ENCODE results near the gene CEP164.

The CEP164 gene

DNA sequence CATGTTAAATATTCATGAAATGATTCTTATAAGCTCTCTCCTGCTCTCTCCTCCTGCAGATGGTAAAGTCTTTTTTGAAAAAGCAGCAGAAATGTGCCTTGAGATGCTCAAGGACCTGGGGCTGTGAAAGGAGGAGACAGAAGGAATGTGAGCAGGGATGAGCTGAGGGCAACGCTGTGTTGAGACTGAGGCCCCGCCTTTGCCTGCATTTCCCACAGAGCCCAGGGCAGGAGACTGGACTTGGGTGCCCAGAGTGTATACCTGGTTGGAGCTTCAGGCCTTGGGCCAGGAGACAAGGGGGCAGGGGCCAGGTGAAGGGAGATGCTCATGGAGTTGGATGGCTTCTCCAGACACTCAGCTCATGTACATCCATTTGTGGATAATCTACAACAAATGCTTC is 39.2 kb downstream of the CEP164 start:
- no peaks in the 10 kb centered on the region for H3K9me3 ChIP-seq (ENCODE audit: control insufficient read depth, insufficient read depth, low read length)
- H3K4me1 ChIP-seq (ENCODE audit: control insufficient read depth, insufficient read depth, low read length): no peaks in the 10 kb centered on the region
- H3K27me3 ChIP-seq (ENCODE audit: control insufficient read depth, insufficient read depth, low read length): no peaks in the 10 kb centered on the region
- no peak overlapping the region for H3K4me3 ChIP-seq (ENCODE audit: low read depth, low read length)
- H3K27ac ChIP-seq (ENCODE audit: low read depth, low read length): no peak overlapping the region
- peaks cover 37% of the 10 kb centered on the region for H3K36me3 ChIP-seq (ENCODE audit: control insufficient read depth, insufficient read depth, low read length)
- H3K9ac ChIP-seq (ENCODE audit: low read depth, low read length): no peak overlapping the region

DNA sequence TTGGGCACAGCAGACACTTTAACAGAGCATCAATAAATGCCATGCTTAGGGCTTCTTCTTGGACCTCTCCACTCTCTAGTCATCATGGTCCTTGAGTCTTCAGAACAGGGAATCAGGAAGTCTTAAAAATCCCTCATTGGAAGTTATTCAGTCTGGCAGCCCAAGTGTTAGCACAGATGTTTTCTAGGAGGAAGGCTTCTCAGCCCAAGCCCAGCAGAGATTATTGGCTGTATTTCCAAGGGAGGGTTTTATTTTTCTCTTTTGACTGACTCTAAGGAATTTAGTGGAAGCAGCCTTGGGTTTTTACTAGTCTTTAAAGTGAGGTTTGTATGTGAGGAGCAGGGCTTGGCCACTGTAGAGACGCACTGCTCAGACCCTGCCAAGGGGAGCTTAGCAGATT is 41.9 kb downstream of the CEP164 start:
- no peaks in the 10 kb centered on the region for H3K4me1 ChIP-seq (ENCODE audit: control insufficient read depth, insufficient read depth, low read length)

DNA sequence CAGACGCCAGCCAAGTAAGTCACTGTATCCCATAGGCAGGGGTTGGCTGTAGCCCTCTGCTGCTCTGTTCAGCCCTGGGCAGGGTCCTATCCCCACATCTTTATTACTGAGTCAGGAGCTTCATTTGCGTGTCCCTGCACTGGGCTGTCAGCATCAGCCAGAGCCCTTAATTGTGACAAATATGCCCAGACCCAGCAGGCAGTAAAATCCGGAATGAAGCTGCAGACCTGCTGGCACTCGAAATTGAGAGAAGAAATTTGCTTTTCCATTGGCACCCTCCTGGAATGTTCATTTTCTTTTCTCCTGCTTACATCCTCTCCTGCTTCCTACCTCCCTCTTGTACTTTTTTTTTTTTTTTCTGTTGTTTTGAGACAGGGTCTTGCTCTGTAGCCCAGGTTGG is 43.8 kb downstream of the CEP164 start:
- Histone ChIP-seq H3K9me3 (ENCODE audit: control insufficient read depth, insufficient read depth, low read length) (no peaks in the 10 kb centered on the region), H3K9ac (ENCODE audit: low read depth, low read length) (no peak overlapping the region), H3K4me1 (ENCODE audit: control insufficient read depth, insufficient read depth, low read length) (no peaks in the 10 kb centered on the region), H3K4me3 (ENCODE audit: low read depth, low read length) (no peak overlapping the region), H3K27ac (ENCODE audit: low read depth, low read length) (no peak overlapping the region), H3K36me3 (ENCODE audit: control insufficient read depth, insufficient read depth, low read length) (peaks cover 39% of the 10 kb centered on the region), H3K27me3 (ENCODE audit: control insufficient read depth, insufficient read depth, low read length) (no peaks in the 10 kb centered on the region)

More for the DNA sequence above, 41.9 kb downstream of the CEP164 start:
- Histone ChIP-seq H3K27ac (ENCODE audit: low read depth, low read length) (no peak overlapping the region), H3K27me3 (ENCODE audit: control insufficient read depth, insufficient read depth, low read length) (no peaks in the 10 kb centered on the region), H3K9me3 (ENCODE audit: control insufficient read depth, insufficient read depth, low read length) (no peaks in the 10 kb centered on the region), H3K9ac (ENCODE audit: low read depth, low read length) (no peak overlapping the region), H3K4me3 (ENCODE audit: low read depth, low read length) (no peak overlapping the region), H3K36me3 (ENCODE audit: control insufficient read depth, insufficient read depth, low read length) (peaks cover 31% of the 10 kb centered on the region)

DNA sequence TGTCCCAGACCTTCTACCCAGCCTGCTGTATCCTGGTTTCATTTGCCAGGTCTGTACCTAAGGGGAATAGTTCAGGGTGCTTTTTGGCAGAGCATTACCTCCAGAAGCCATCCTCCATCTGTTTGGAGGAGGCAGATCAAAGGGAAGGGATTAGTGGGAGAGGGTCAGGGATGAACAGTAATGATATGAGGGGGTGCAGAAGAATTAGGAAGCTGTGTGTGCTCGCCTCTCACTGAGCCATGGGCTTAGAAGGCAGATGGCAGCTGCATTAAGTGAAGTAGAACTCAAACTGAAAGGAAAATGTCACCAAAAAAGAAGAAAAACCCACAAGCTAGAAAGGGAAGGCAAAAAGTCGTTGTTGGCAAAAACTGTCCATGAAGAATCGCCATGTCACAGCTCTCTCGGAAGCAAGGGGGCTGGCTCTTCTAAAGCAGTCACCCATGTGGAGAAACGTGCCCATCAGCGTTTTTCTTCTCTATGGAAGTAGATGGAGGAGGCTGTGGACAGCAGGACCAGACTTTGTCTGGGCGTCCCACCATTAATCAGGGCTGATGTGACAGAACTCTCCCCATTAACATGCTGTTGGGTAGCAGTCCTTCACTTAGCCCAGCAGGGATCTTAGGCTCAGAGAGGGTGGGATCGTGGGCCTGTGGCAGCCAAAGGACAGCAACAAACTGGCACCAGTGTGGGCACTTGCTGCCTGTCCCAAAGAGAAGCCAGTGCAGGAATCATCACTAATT is 46.8 kb downstream of the CEP164 start:
- Histone ChIP-seq H3K36me3 (ENCODE audit: control insufficient read depth, insufficient read depth, low read length) (peaks cover 41% of the 10 kb centered on the region), H3K9ac (ENCODE audit: low read depth, low read length) (no peak overlapping the region), H3K4me1 (ENCODE audit: control insufficient read depth, insufficient read depth, low read length) (no peaks in the 10 kb centered on the region)

DNA sequence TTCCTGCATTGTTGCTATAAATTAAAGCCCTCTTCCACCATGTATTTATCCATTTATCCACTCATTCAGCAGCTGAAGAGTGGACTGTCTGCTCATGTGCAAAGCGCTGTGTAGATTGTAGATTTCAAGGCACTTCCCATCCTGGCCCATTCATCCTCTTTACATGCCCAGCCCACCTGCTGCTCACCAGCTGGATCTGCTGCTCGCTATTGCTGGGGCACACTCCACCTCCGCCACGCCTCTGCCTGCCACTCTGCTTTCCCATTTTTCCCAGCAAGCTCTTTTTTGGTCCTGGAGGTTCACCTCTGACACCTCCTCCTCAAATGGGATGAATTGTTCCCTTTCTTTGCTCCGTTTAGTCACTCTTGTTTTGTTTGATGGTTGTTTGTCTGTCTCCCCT is 48.3 kb downstream of the CEP164 start:
- no peaks in the 10 kb centered on the region for H3K4me1 ChIP-seq (ENCODE audit: control insufficient read depth, insufficient read depth, low read length)
- no peaks in the 10 kb centered on the region for H3K9me3 ChIP-seq (ENCODE audit: control insufficient read depth, insufficient read depth, low read length)
- no peak overlapping the region for H3K27ac ChIP-seq (ENCODE audit: low read depth, low read length)
- H3K4me3 ChIP-seq (ENCODE audit: low read depth, low read length): no peak overlapping the region
- H3K27me3 ChIP-seq (ENCODE audit: control insufficient read depth, insufficient read depth, low read length): no peaks in the 10 kb centered on the region
- H3K9ac ChIP-seq (ENCODE audit: low read depth, low read length): no peak overlapping the region
- H3K36me3 ChIP-seq (ENCODE audit: control insufficient read depth, insufficient read depth, low read length): peaks cover 41% of the 10 kb centered on the region

More for the DNA sequence above, 46.8 kb downstream of the CEP164 start:
- Histone ChIP-seq H3K27ac (ENCODE audit: low read depth, low read length) (no peak overlapping the region), H3K9me3 (ENCODE audit: control insufficient read depth, insufficient read depth, low read length) (no peaks in the 10 kb centered on the region), H3K27me3 (ENCODE audit: control insufficient read depth, insufficient read depth, low read length) (no peaks in the 10 kb centered on the region), H3K4me3 (ENCODE audit: low read depth, low read length) (no peak overlapping the region)

DNA sequence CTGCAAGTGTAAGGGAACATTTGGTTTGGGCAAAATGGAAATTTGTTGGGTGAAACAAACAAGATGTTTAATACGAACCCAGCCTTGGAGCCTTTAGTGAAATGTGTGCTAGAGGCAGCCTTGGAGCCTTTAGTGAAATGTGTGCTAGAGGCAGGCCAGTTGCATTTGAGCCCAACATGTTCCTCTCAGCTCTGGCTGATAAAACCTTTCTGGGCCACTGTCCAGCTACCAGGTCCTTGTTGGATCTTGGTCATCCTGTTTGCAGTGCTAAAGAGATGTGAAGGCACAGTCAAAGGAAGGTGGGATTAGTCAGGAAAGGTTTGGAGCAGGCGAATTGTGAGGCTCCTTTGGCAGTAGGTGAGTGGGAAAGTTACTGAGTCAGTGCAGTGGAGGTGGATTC is 48.9 kb downstream of the CEP164 start:
- H3K4me3 ChIP-seq (ENCODE audit: low read depth, low read length): no peak overlapping the region
- no peak overlapping the region for H3K9ac ChIP-seq (ENCODE audit: low read depth, low read length)
- no peaks in the 10 kb centered on the region for H3K27me3 ChIP-seq (ENCODE audit: control insufficient read depth, insufficient read depth, low read length)
- no peak overlapping the region for H3K27ac ChIP-seq (ENCODE audit: low read depth, low read length)
- H3K4me1 ChIP-seq (ENCODE audit: control insufficient read depth, insufficient read depth, low read length): no peaks in the 10 kb centered on the region
- no peaks in the 10 kb centered on the region for H3K9me3 ChIP-seq (ENCODE audit: control insufficient read depth, insufficient read depth, low read length)
- peaks cover 41% of the 10 kb centered on the region for H3K36me3 ChIP-seq (ENCODE audit: control insufficient read depth, insufficient read depth, low read length)

DNA sequence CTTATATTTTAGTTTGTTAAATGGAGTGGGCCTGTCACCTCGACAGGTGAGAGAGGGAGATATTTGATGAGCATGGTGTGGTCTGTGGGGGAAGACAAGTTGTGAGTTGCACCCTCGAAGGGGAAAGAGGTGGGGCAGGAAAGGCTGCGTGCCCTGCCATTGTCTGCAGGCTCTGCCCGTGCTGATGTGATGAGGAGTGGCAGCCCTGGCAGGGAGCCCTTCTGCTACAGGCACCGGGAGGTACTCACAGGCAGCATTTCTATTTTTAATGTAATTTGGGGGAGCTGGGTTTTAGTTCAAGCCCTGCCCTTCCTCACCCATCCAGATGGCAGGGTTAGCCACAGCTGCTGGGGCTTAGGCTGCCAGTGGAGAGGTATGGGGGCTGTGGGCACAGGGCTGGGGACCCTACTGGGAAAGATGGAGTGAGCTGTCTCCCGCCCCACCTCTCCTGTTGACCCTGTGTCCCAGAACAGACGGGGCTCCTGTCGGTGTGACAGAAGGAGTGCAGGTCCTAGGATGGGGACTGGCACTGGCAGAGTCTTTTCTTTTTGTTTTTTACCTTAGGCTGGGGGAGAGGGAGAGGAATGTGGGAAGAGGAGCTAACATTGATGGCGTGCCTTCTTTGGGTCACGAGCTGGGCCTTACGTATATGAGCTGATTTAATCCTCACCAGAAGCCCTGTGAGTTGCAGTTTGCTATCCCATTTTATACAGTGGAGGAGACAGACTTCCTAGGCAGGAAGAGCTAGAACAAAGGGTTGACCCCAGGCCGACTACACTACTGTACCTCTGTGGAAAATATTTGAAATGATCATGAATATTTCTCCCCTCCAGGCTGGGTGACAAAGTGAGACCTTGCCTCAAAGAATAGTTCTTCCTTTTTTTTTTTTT is 51.6 kb downstream of the CEP164 start:
- Histone ChIP-seq H3K9me3 (ENCODE audit: control insufficient read depth, insufficient read depth, low read length) (no peaks in the 10 kb centered on the region), H3K27me3 (ENCODE audit: control insufficient read depth, insufficient read depth, low read length) (no peaks in the 10 kb centered on the region), H3K4me3 (ENCODE audit: low read depth, low read length) (no peak overlapping the region), H3K36me3 (ENCODE audit: control insufficient read depth, insufficient read depth, low read length) (peaks cover 31% of the 10 kb centered on the region; the same call in 1 of the 2 replicates), H3K9ac (ENCODE audit: low read depth, low read length) (no peak overlapping the region), H3K27ac (ENCODE audit: low read depth, low read length) (no peak overlapping the region), H3K4me1 (ENCODE audit: control insufficient read depth, insufficient read depth, low read length) (no peaks in the 10 kb centered on the region)

DNA sequence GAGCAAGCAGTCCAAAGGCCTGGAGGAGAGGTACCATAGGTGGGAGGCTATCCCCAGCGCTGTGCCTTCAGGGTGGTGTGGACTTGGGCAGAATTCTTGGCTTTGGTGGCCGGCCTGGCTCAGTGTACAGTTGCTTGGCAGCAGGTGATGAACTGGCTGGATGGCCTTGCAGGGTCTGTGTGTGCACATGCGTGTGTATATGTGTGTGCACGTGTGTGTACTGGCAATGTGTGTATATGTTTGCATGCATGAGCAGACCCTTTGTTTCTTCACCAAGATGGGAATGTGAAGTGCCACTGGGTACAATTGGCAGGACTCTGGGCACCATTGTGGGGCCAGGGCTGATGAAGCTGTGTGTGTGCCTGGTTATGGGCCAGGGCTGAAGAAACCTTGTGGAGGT is 53.0 kb downstream of the CEP164 start:
- Histone ChIP-seq H3K27ac (ENCODE audit: low read depth, low read length) (no peak overlapping the region), H3K4me3 (ENCODE audit: low read depth, low read length) (no peak overlapping the region), H3K36me3 (ENCODE audit: control insufficient read depth, insufficient read depth, low read length) (peaks cover 25% of the 10 kb centered on the region; the same call in 1 of the 2 replicates), H3K9ac (ENCODE audit: low read depth, low read length) (no peak overlapping the region), H3K27me3 (ENCODE audit: control insufficient read depth, insufficient read depth, low read length) (no peaks in the 10 kb centered on the region), H3K4me1 (ENCODE audit: control insufficient read depth, insufficient read depth, low read length) (no peaks in the 10 kb centered on the region), H3K9me3 (ENCODE audit: control insufficient read depth, insufficient read depth, low read length) (no peaks in the 10 kb centered on the region)

DNA sequence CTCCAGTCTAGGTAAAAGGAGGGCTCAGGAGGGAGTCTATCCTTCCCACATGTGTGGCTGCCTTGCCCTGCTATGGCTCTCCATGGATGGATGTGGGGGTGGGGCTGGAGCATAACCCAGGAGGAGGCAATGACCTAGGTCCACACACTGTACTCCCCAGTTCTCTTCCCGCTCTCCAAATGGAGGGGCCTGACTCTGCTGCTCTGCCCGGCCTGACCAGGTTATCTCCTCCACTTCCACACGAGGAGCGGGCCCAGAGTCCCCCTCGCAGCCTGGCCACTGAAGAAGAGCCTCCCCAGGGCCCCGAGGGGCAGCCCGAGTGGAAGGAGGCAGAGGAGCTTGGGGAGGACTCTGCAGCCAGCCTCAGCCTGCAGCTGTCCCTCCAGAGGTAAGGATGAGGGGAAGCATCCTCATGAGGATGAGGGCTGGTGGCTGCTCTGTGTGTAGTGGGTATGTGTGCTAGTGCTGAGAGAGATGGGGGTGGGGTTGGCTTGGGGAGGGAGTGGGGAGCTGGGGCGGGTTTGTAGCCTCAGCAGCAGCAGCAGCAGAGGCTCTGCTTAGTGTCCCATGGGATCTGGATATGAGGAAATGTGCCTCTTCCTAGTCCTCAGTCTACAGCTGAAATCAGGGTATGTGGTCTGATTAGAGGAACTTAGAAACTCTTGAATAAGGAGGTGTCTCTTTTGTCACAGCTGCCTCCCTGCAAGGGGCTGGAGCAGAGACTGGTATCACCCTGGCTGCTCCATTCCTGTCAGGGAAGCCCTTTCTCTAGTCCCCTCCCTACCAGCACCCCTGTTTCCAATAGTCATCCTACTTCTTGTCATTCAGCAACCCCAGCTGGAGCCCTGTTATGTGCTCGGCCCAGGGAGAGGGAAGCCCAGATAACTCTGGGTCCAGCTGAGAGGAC is 54.1 kb downstream of the CEP164 start:
- Histone ChIP-seq H3K4me1 (ENCODE audit: control insufficient read depth, insufficient read depth, low read length) (no peaks in the 10 kb centered on the region), H3K4me3 (ENCODE audit: low read depth, low read length) (no peak overlapping the region), H3K9me3 (ENCODE audit: control insufficient read depth, insufficient read depth, low read length) (no peaks in the 10 kb centered on the region), H3K9ac (ENCODE audit: low read depth, low read length) (no peak overlapping the region), H3K27me3 (ENCODE audit: control insufficient read depth, insufficient read depth, low read length) (no peaks in the 10 kb centered on the region), H3K27ac (ENCODE audit: low read depth, low read length) (no peak overlapping the region), H3K36me3 (ENCODE audit: control insufficient read depth, insufficient read depth, low read length) (peaks cover 22% of the 10 kb centered on the region; the same call in 1 of the 2 replicates)

DNA sequence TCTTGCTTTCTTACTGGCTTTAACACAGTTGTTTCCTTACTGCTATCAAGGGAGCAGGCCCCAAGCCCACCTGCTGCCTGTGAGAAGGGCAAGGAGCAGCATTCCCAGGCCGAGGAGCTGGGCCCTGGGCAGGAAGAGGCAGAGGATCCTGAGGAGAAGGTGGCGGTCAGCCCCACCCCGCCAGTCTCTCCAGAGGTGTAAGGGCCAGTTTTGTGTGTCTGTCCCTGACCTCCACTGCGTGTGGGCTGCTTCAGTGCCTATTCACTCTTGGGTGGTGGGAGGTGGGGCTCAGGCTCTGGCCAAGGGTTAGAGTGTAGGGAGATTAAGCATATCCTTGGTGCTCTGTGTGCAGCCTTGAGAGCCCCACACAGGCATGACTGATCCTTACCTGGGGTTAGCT is 55.1 kb downstream of the CEP164 start:
- no peaks in the 10 kb centered on the region for H3K9me3 ChIP-seq (ENCODE audit: control insufficient read depth, insufficient read depth, low read length)
- no peak overlapping the region for H3K4me3 ChIP-seq (ENCODE audit: low read depth, low read length)
- H3K36me3 ChIP-seq (ENCODE audit: control insufficient read depth, insufficient read depth, low read length): peaks cover 30% of the 10 kb centered on the region; the same call in 1 of the 2 replicates
- H3K27me3 ChIP-seq (ENCODE audit: control insufficient read depth, insufficient read depth, low read length): no peaks in the 10 kb centered on the region
- no peaks in the 10 kb centered on the region for H3K4me1 ChIP-seq (ENCODE audit: control insufficient read depth, insufficient read depth, low read length)
- no peak overlapping the region for H3K27ac ChIP-seq (ENCODE audit: low read depth, low read length)
- no peak overlapping the region for H3K9ac ChIP-seq (ENCODE audit: low read depth, low read length)
